ENCODE measurements around the gene MTHFR.

The MTHFR gene

GRCh38 chr1:11805422-11806306, at the start of gene MTHFR, which contains the start of gene CLCN6:
MTHFR (minus strand) TSS chr1:11805964; CDS start chr1:11803116, 2,848 bp downstream.
CLCN6 (plus strand) TSS chr1:11806191; CDS start chr1:11806263, 72 bp downstream.
- peak; percentile 95 to 99 for DNase-seq (ENCODE audit: low read depth in 2 of 2)

GRCh38 chr1:11855430-11855829, 49.7 kb upstream of the MTHFR start:
- no peak for DNase-seq (ENCODE audit: low read depth in 2 of 2)

- no peak for DNase-seq (ENCODE audit: low read depth in 2 of 2)
Measured at GRCh38 chr1:11854519-11854918, 48.8 kb upstream of the MTHFR start.

GRCh38 chr1:11851180-11851579, 45.4 kb upstream of the MTHFR start:
- DNase-seq (ENCODE audit: low read depth in 2 of 2): no peak

- DNase-seq (ENCODE audit: low read depth in 2 of 2): no peak
Measured at GRCh38 chr1:11850156-11850555, 44.4 kb upstream of the MTHFR start.

- DNase-seq (ENCODE audit: low read depth in 2 of 2): no peak
Measured at GRCh38 chr1:11848373-11848700, 42.6 kb upstream of the MTHFR start.

GRCh38 chr1:11847667-11848372, 42.1 kb upstream of the MTHFR start, which contains the start of gene NPPA:
NPPA (minus strand) TSS chr1:11847783; CDS start chr1:11847684, 99 bp downstream.
- DNase-seq (ENCODE audit: low read depth in 2 of 2): no peak

GRCh38 chr1:11845641-11846335, 40.0 kb upstream of the MTHFR start:
- DNase-seq (ENCODE audit: low read depth in 2 of 2): no peak

GRCh38 chr1:11842154-11843041, 36.6 kb upstream of the MTHFR start:
- DNase-seq (ENCODE audit: low read depth in 2 of 2): no peak

GRCh38 chr1:11841245-11842153, 35.7 kb upstream of the MTHFR start:
- DNase-seq (ENCODE audit: low read depth in 2 of 2): no peak

- DNase-seq (ENCODE audit: low read depth in 2 of 2): no peak
Measured at GRCh38 chr1:11839727-11840705, 34.3 kb upstream of the MTHFR start.

GRCh38 chr1:11838349-11839272, 32.8 kb upstream of the MTHFR start:
- DNase-seq (ENCODE audit: low read depth in 2 of 2): peak; percentile 43 to 65

GRCh38 chr1:11837767-11838348, 32.1 kb upstream of the MTHFR start:
- no peak for DNase-seq (ENCODE audit: low read depth in 2 of 2)

- DNase-seq (ENCODE audit: low read depth in 2 of 2): no peak
Measured at GRCh38 chr1:11836955-11837766, 31.4 kb upstream of the MTHFR start.

- no peak for DNase-seq (ENCODE audit: low read depth in 2 of 2)
Measured at GRCh38 chr1:11835441-11836225, 29.9 kb upstream of the MTHFR start.

- DNase-seq (ENCODE audit: low read depth in 2 of 2): no peak
Measured at GRCh38 chr1:11833900-11834299, 28.1 kb upstream of the MTHFR start.

All from stimulated activated CD4-positive, alpha-beta T cell treated with anti-CD3 and anti-CD28 coated beads, Interleukin-12 subunit alpha, Interleukin-12 subunit beta, amount 100 ng/mL, for 24 hours (primary cell).